ENCODE measurements around the gene RCC2.

The RCC2 gene

GRCh38 chr1:17393230-17393629 is 46.2 kb downstream of the RCC2 start:
- Histone ChIP-seq H4K20me1 (ENCODE audit: insufficient read depth, low read length) (no peaks in the 10 kb centered on the region), H3K36me3 (replicated peaks; ENCODE audit: low read depth, low read length) (no peaks in the 10 kb centered on the region), H3K79me2 (ENCODE audit: low read length) (no peaks in the 10 kb centered on the region), H3K4me2 (ENCODE audit: low read length) (no peak overlapping the region), H3K27me3 (ENCODE audit: low read depth, low read length) (peaks cover 6% of the 10 kb centered on the region; the same call in 1 of the 2 replicates), H3K4me1 (ENCODE audit: low read length) (no peaks in the 10 kb centered on the region), H3K9me3 (ENCODE audit: insufficient read depth, low read length) (no peaks in the 10 kb centered on the region), H2AFZ (ENCODE audit: low read depth, low read length) (no peak overlapping the region), H3K9ac (ENCODE audit: low read length) (no peak overlapping the region), H3K27ac (ENCODE audit: low read length) (no peak overlapping the region), H3K4me3 (ENCODE audit: low read length) (no peak overlapping the region)
- TF ChIP-seq EZH2phosphoT487 (IDR thresholded peaks at IDR 0.05; ENCODE audit: low read depth) (no peak), CTCF (IDR thresholded peaks at IDR 0.05; ENCODE audit: low read depth, low read length) (no peak)

GRCh38 chr1:17392199-17392740 is 47.2 kb downstream of the RCC2 start:
- no peaks in the 10 kb centered on the region for H3K79me2 ChIP-seq (ENCODE audit: low read length)
- H3K27ac ChIP-seq (ENCODE audit: low read length) = no peak overlapping the region
- TF ChIP-seq CTCF (IDR thresholded peaks at IDR 0.05; ENCODE audit: low read depth, low read length) = no peak
- no peaks in the 10 kb centered on the region for H3K36me3 ChIP-seq (replicated peaks; ENCODE audit: low read depth, low read length)
- no peaks in the 10 kb centered on the region for H4K20me1 ChIP-seq (ENCODE audit: insufficient read depth, low read length)
- H3K9me3 ChIP-seq (ENCODE audit: insufficient read depth, low read length) = no peaks in the 10 kb centered on the region
- H3K4me1 ChIP-seq (ENCODE audit: low read length) = no peaks in the 10 kb centered on the region
- no peak overlapping the region for H3K4me2 ChIP-seq (ENCODE audit: low read length)
- no peak overlapping the region for H2AFZ ChIP-seq (ENCODE audit: low read depth, low read length)
- no peak overlapping the region for H3K9ac ChIP-seq (ENCODE audit: low read length)
- H3K4me3 ChIP-seq (ENCODE audit: low read length) = no peak overlapping the region
- peaks cover 4% of the 10 kb centered on the region; the same call in 1 of the 2 replicates for H3K27me3 ChIP-seq (ENCODE audit: low read depth, low read length)

GRCh38 chr1:17381161-17381560 is 58.3 kb downstream of the RCC2 start:
- no peak for TF ChIP-seq CTCF (IDR thresholded peaks at IDR 0.05; ENCODE audit: low read depth, low read length)
- Histone ChIP-seq H3K36me3 (replicated peaks; ENCODE audit: low read depth, low read length) (no peaks in the 10 kb centered on the region), H4K20me1 (ENCODE audit: insufficient read depth, low read length) (no peaks in the 10 kb centered on the region), H3K4me1 (ENCODE audit: low read length) (no peaks in the 10 kb centered on the region), H3K4me2 (ENCODE audit: low read length) (no peak overlapping the region), H3K9ac (ENCODE audit: low read length) (no peak overlapping the region), H3K9me3 (ENCODE audit: insufficient read depth, low read length) (no peaks in the 10 kb centered on the region), H3K79me2 (ENCODE audit: low read length) (no peaks in the 10 kb centered on the region), H3K27ac (ENCODE audit: low read length) (no peak overlapping the region), H3K27me3 (ENCODE audit: low read depth, low read length) (0 out of 2 replicates have a peak, but pooled peaks cover 4% of the 10 kb centered on the region), H3K4me3 (ENCODE audit: low read length) (no peak overlapping the region), H2AFZ (ENCODE audit: low read depth, low read length) (no peak overlapping the region)

DNA sequence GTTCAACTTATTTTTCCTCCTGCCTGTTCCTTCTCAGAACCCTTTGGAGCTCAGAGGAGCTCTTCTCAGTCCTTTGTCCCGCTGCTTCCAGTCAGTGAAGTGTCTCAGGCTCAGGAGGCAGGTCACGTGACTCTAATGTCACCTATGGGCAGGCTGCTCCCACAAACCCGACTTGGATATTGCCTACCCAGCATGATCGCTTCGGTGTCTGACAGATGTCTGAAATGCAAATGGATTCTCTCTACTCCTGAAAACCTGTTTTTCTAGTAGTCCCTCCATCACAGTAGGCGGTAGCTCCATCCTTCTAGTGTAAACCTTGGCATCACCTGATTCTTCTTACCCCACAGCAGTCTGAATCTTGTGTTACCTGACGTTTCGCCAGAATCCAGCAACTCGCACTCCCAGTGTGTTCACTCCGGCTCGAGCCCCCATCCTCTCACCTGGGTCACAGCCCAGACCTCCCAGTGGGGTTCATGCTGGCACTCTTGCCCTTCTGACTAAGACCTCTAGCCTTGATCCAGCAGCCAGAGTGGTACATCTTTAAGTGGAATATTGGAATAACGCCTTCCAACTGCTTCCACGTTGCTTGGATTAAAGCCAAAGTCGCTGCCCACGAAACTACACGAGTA is 62.0 kb downstream of the RCC2 start:
- Histone ChIP-seq H3K4me1 (ENCODE audit: low read length) (0 out of 2 replicates have a peak, but pooled peaks cover 2% of the 10 kb centered on the region), H3K4me3 (ENCODE audit: low read length) (no peak overlapping the region), H3K9ac (ENCODE audit: low read length) (no peak overlapping the region), H4K20me1 (ENCODE audit: insufficient read depth, low read length) (no peaks in the 10 kb centered on the region), H3K9me3 (ENCODE audit: insufficient read depth, low read length) (no peaks in the 10 kb centered on the region), H2AFZ (ENCODE audit: low read depth, low read length) (no peak overlapping the region), H3K4me2 (ENCODE audit: low read length) (no peak overlapping the region), H3K36me3 (replicated peaks; ENCODE audit: low read depth, low read length) (no peaks in the 10 kb centered on the region), H3K27ac (ENCODE audit: low read length) (no peak overlapping the region), H3K79me2 (ENCODE audit: low read length) (no peaks in the 10 kb centered on the region), H3K27me3 (ENCODE audit: low read depth, low read length) (0 out of 2 replicates have a peak, but pooled peaks cover 4% of the 10 kb centered on the region)
- no peak for TF ChIP-seq EZH2phosphoT487 (IDR thresholded peaks at IDR 0.05; ENCODE audit: low read depth)
- TF ChIP-seq CTCF (IDR thresholded peaks at IDR 0.05; ENCODE audit: low read depth, low read length) = no peak
